Gastroesophageal sphincter (tissue), 4 donors: ENCODE results near the gene TMEM248. TPM values are rescaled to one million over a fixed set of nuclear protein-coding genes. Genes with fewer than 3 reads are reported as not detected.
"Not testable (repeated sequence)": the region's sequence is repeated elsewhere in the genome, so short reads cannot be mapped to it uniquely, and the experiment has no call there.

Source experiments
- ATAC-seq: fragments of 150-250 bp; one replicate; pipeline ENCODE4 v1.9.1; 2016; ENCODE audit warnings: mild to moderate bottlenecking, moderate library complexity
- H3K27ac ChIP-seq, 4 donors: fragments of 200-600 bp; sonication (generic) in 3 of 4; 1 replicate in 3 of 4; 2 replicates in 1 of 4; pipeline ENCODE4 v1.5.1; 2016 to 2019
- H3K27me3 ChIP-seq: fragments of 200-600 bp; sonication (generic); one replicate; pipeline ENCODE4 v1.5.1; 2019
- H3K36me3 ChIP-seq, 2 donors: fragments of 200-600 bp; sonication (generic); one replicate each; pipeline ENCODE4 v1.5.1; 2019; ENCODE audit warnings: control low read depth in 1 of 2
- H3K4me1 ChIP-seq, 3 donors: fragments of 200-600 bp; sonication (generic); 1 replicate in 2 of 3; 2 replicates in 1 of 3; pipeline ENCODE4 v1.5.1; 2016 to 2019; ENCODE audit warnings: control low read depth in 2 of 3
- H3K4me3 ChIP-seq, 2 donors: fragments of 200-600 bp; sonication (generic); one replicate each; pipeline ENCODE4 v1.5.1; 2019; ENCODE audit warnings: mild to moderate bottlenecking in 1 of 2, moderate library complexity in 1 of 2
- H3K9me3 ChIP-seq, 3 donors: fragments of 200-600 bp; sonication (generic); one replicate each; pipeline ENCODE4 v1.5.1; 2017 to 2019; ENCODE audit warnings: control low read depth in 2 of 3
- POLR2A ChIP-seq, 2 donors: fragments of 450-650 bp; IDR thresholded peaks; one replicate each; pipeline ENCODE4 v1.6.1; 2017; ENCODE audit warnings: antibody characterized with exemption in 2 of 2, mild to moderate bottlenecking in 2 of 2, moderate library complexity in 1 of 2
- POLR2AphosphoS5 ChIP-seq: sonication (generic); formaldehyde crosslinking; IDR thresholded peaks from one replicate; pipeline ENCODE4 v1.6.1; 2017; ENCODE audit warnings: antibody characterized with exemption
- WGBS, 2 donors: methylation state at CpG; one replicate each; pipeline ENCODE4 v1.1.5; 2018; ENCODE audit warnings: low coverage in 1 of 2; 5-methylcytosine and 5-hydroxymethylcytosine counted together
- total RNA-seq, 4 donors: library from RNA; depleted of rRNA; stranded (reverse); fragments of >200 nt; gene quantifications; one replicate each; pipeline ENCODE4 v1.1.0, GENCODE V29; 2016
- TF ChIP-seq, protein P1 (sequence below), 4 experiments: fragments of 200-600 bp in 2 of 4; fragments of 450-650 bp in 2 of 4; sonication (generic) in 1 of 4; IDR thresholded peaks; one replicate each; pipeline ENCODE4 v1.5.1; 2017 to 2019; ENCODE audit warnings: antibody characterized with exemption in 4 of 4, mild to moderate bottlenecking in 2 of 4, moderate library complexity in 2 of 4

TMEM248 gene
- total RNA-seq, 4 donors from 2014 or later, result 106 to 118 (median 111) TPM

DNA sequence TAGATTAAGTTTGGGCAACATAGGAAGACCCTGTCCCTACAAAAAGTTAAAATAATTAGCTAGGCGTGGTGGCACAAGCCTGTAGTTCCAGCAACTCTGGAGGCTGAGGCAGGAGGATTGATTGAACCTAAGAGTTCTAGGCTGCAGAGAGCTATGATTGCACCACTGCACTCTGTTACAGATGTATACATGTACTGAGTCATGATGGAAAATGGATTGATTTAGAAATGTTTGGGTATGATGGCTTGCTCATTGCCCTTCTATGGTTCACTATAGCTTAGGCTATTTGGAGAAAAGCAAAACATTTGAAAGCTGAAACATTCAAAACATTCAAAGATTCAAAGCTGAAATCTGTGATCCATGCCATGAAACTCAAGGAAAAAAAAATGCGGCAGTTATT is 58.0 kb downstream of the TMEM248 start:
- not testable (repeated sequence) for H3K27me3 ChIP-seq, H3K4me1 ChIP-seq, H3K4me3 ChIP-seq, H3K27ac ChIP-seq, H3K36me3 ChIP-seq
- H3K9me3 ChIP-seq, result peaks cover 0 to 14% (median 0%) of the 10 kb centered on the region in 3 donors
- peak; percentile 36 for ATAC-seq
- peak; percentile 13 for TF ChIP-seq POLR2AphosphoS5
- 44 to 73% methylated on average over 2 of the region's 2 CpGs for WGBS, 2 donors

DNA sequence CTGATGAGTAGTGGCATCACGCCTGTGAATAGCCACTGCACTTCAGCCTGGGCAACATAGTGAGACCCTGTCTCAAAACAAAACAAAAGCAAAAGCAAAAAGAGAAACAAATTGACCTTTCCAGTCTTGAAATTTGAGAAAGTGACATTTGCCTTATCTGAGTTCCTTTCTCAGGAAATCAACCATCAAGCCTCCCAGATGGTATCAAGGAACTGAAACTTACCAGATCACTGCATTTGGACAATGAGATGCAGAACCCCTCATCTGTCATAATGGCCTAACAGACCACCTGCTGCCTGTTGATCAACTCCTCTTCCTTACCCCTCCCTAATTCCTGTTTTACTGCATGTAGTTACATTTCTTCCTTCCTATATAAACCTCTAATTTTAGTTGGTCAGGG is 59.3 kb downstream of the TMEM248 start:
- H3K27me3 ChIP-seq, H3K4me1 ChIP-seq, H3K4me3 ChIP-seq, H3K36me3 ChIP-seq, ATAC-seq, H3K27ac ChIP-seq: not testable (repeated sequence)
- 100% methylated on average over 1 of the region's 1 CpG; no CpG with 5 or more reads in 1 of the 2 donors for WGBS, 2 donors
- H3K9me3 ChIP-seq, result peaks cover 0 to 14% (median 0%) of the 10 kb centered on the region in 3 donors

DNA sequence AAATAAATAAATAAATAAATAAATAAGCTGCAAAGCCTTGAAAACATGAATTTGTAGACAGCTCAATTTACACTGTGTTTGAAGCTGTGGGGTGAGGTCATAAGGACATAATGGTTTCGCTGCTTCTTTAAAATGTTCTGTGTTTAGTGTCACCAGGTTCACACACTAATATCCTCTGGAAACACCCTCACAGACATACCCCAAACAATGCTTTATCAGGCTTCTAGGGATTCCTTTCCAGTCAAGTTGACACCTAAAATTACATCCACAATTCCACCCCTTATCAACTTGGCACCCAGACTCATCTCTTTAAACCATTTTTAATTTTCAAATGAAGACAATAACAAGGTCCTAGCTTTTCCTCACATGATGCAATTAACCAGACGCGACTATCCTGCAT is 68.5 kb downstream of the TMEM248 start:
- H3K4me1 ChIP-seq, result peaks cover 5 to 32% (median 9%) of the 10 kb centered on the region in 3 donors
- 81 to 91% methylated on average over 1 of the region's 3 CpGs for WGBS, 2 donors
- H3K9me3 ChIP-seq, ATAC-seq, H3K27ac ChIP-seq, H3K4me3 ChIP-seq, H3K27me3 ChIP-seq: not testable (repeated sequence)
- H3K36me3 ChIP-seq, result peaks cover 13 to 74% of the 10 kb centered on the region in 2 donors

DNA sequence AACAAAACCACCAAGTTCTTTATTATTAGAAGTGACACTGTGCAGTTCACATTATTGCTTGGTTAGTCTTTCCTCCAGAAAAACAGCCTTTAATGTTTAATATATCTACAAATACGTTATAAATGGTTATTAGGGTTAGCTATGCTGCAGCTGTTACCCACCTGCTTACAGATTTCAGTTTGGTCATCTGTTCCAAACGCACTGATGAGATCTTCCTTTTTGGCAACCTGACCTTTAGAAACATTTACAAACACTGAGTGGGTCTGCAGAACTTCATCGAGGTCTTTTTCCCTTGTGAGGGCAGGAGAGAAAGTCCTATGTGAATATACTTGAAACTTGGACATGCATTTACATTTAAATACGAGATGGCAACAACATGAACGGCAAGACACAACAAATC is 73.0 kb downstream of the TMEM248 start:
- not testable (repeated sequence) for H3K27me3 ChIP-seq, ATAC-seq, H3K9me3 ChIP-seq
- peaks cover 7 to 53% of the 10 kb centered on the region in 2 donors for H3K36me3 ChIP-seq
- H3K27ac ChIP-seq, result peak overlapping the region; percentile 97 to 100 (median 99)
- peak overlapping the region; percentile 71 to 90 for H3K4me3 ChIP-seq
- peaks cover 5 to 42% (median 15%) of the 10 kb centered on the region in 3 donors for H3K4me1 ChIP-seq
- WGBS, 2 donors, result 17 to 27% methylated on average over 1 to 5 of the region's 5 CpGs

DNA sequence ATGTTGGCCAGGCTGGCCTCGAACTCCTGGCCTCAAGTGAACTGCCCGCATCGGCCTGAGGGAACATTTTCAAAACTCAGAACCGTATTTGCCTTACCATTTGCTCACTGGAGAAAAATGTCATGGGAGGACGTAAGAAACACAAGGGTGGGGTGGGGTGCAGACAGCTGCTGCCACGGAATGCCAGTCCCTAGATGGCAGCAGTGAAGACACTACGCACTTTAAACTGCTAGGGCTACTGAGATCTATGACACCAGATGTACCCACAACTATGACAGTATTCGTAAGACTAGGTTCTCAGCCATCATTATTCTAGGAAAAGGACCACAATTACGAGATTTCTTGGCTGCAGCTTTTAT is 73.6 kb downstream of the TMEM248 start:
- Histone ChIP-seq H3K4me3 (peak overlapping the region; percentile 71 to 90), H3K27ac (peak overlapping the region; percentile 97 to 100 (median 99)), H3K4me1 (peaks cover 5 to 42% (median 15%) of the 10 kb centered on the region in 3 donors), H3K36me3 (peaks cover 7 to 53% of the 10 kb centered on the region in 2 donors)
- ATAC-seq, result peak; percentile 70
- not testable (repeated sequence) for H3K9me3 ChIP-seq, H3K27me3 ChIP-seq
- WGBS, 2 donors, result 0% methylated on average over 6 of the region's 9 CpGs
- peak in 1 of 2 donors; percentile 37 for TF ChIP-seq POLR2A (IDR thresholded peaks at IDR 0.05)
- TF ChIP-seq, protein P1, sequence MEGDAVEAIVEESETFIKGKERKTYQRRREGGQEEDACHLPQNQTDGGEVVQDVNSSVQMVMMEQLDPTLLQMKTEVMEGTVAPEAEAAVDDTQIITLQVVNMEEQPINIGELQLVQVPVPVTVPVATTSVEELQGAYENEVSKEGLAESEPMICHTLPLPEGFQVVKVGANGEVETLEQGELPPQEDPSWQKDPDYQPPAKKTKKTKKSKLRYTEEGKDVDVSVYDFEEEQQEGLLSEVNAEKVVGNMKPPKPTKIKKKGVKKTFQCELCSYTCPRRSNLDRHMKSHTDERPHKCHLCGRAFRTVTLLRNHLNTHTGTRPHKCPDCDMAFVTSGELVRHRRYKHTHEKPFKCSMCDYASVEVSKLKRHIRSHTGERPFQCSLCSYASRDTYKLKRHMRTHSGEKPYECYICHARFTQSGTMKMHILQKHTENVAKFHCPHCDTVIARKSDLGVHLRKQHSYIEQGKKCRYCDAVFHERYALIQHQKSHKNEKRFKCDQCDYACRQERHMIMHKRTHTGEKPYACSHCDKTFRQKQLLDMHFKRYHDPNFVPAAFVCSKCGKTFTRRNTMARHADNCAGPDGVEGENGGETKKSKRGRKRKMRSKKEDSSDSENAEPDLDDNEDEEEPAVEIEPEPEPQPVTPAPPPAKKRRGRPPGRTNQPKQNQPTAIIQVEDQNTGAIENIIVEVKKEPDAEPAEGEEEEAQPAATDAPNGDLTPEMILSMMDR (IDR thresholded peaks at IDR 0.05), result peak in 3 of 4 experiments; percentile 23 to 41 (median 40)
- TF ChIP-seq POLR2AphosphoS5, result peak; percentile 96

DNA sequence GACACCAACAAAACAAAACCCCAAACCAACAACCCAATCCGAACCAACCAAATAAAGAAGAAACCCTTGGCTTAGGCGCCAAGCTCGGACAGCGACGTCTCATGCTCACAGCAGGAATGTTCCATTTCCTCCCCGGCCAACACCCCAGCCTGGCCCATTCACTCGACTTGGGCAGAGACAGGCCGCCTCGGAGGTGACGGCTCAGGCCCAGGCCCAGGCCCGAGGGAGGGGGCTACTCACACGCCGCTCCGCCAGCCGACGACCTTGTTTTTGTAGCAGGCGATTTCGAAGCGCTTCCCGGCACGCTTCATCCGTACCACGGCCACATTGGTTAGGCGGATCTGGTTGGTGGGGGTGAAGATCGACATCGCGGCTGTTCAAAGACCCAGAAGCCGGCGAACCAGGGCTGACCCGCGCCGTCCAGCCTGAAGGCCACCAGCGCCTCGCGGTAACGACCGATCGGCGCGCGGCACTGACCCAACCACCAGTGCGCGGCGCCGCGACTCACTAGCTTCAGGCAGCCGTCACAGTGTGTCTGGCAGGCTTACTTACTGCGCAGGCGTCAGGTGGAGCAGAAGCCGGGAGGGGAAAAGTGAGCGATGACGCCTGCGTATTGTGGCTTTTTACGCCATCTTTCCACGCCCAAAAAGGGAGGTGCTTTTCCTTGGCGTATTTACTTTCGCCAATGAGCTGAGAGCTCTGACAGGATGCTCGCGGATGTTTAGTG is 74.2 kb downstream of the TMEM248 start, which contains the start of gene SBDS:
SBDS (minus strand) TSS at position 537 of the 727 bp plus-strand sequence; CDS start at position 368, 169 bp downstream.
- 0% methylated on average over 23 to 28 of the region's 59 CpGs for WGBS, 2 donors

More for the DNA sequence above, 74.2 kb downstream of the TMEM248 start, which contains the start of gene SBDS:
- peaks cover 7 to 53% of the 10 kb centered on the region in 2 donors for H3K36me3 ChIP-seq
- peak within 1 kb of the TSS; percentile 98 to 100 (median 100) for H3K27ac ChIP-seq
- peak; percentile 86 for ATAC-seq
- H3K27me3 ChIP-seq, H3K9me3 ChIP-seq: not testable (repeated sequence)
- H3K4me1 ChIP-seq, result peaks cover 5 to 42% (median 15%) of the 10 kb centered on the region in 3 donors
- peak within 1 kb of the TSS; percentile 71 to 90 for H3K4me3 ChIP-seq
- TF ChIP-seq, protein P1 (IDR thresholded peaks at IDR 0.05), result peak in 1 of 4 experiments; percentile 15
- peak; percentile 99 for TF ChIP-seq POLR2AphosphoS5
- peak; percentile 99 for TF ChIP-seq POLR2A (IDR thresholded peaks at IDR 0.05)
